GM19395 (cell line): ENCODE results near the gene PIGO.

Experiments
- ATAC-seq: cut with Tn5 transposase; IDR thresholded peaks from one replicate; pipeline ENCODE4 v1.9.1; 2021; ENCODE audit warnings: mild to moderate bottlenecking, moderate library complexity; ENCODE audit not compliant: unreplicated experiment

PIGO gene

DNA sequence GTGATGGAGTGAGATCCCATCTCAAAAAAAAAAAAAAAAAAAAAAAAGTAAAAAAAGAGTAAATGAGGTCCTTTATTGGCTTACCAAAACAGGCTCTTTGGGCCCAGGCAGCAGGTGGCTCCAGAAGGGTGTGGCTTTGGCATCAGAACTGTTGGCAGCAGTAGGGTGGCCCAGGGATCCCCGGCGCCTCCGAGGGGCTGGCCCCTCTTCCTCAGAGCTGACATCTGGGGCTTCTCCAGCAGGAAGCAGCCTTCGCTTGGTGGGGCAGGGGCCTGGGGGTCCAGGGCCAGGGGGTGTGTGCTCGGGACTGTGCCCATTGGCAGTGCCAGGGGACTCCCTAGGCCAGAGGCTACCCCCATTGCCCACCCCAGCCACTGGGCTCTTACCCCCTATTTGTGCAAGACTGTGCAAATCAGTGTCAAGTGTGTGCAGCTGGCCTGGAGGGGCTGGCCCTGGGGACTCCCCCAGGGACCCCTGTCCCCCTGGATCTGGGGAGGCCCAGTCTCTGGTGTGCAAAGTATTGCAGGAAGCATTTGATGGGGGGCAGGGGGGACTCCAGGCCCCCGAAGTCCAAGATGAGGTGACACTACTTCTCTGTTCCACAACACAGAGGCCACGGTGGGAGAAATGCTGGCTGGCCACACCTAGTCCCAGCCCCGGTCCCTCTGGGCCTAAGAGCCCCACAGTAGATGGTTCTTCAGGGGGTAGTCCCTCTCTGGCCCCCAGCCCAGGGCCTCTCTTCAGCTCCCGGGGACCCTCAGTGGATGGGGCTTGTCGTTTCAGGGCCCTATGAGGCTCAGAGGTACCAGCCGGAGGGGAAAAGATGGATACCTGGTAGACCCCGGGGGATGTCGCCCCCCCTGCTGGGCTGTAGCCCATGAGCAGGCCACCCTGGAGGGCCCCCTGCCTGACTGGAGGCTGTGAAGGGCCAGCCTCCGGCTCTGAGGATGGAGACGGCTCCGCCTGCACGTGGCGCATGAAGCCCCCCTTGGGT, 11.2 kb upstream of the PIGO start:
- ATAC-seq: no peak

DNA sequence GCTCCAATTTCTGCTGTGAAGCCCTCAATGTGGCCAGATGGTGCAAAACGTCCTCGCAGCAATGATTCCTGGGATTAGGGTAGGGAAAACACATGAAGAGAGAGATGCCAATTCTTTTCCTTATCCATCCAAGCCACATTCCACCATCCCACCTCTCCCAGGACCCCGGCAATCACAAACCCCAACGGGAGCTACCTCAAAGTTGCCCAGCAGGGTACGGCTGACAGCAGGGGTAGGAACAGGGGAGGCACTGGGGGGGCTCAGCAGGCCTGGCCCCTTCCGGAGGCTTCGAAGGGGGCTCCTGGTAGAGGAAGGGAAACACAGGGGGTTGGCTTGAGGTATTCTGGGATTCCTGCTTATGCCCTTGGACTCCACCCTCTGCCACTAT, 9.9 kb upstream of the PIGO start:
- ATAC-seq: no peak

DNA sequence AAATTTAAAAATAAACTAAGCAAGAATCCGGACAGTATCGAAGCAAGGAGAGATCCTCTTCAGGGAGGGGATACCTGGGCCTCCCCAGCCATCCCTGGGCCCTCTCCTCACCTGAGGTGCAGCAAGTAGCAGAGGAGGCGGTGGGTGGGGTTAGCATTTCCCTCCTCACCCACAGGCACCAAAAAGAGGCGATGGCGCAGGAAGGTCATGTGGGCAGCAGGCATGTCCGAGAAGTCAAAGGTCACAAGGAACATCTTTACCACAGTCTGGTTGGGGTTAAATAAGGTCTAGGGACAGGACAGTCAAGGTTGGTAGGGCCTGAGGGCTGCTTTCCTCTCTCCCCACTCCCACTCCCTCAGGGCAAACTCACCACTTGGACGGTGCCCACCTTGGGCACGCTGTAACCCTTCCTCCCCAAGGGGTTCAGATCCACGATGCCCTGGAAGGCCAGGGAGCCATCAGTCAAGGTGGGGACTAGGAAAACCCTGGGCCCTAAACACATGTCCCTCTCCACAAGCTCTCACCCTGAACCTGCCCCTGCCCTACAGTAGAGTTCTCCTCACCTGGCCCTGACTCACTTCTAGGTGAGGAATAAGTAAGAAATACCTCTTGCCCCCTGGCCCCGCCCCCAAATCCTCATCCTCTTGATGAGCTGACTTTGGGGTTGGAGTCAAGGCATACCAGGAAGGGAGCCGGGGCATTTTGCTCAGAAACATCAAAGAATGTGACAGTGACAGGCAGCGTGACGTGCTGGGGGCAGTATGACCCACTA, 9.4 kb upstream of the PIGO start:
- no peak for ATAC-seq

DNA sequence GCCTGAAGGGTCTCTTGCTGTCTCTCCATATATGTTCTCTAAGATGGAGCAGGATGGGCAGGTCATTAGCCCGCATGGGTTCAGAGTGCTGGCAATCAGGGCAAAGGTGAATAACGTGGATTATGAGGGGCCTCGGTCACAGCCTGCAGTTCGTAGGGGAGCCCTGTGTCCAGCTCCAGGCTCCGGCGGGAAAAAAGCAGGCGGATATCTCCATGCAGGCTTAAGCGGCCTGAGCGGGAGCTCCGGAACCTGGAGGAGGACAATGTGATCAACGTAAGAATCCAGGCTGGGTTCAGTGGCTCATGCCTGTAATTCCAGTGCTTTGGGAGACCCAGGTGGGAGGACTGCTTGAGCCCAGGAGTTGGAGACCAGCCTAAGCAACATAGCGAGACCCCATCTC, 8.7 kb upstream of the PIGO start:
- ATAC-seq: no peak

DNA sequence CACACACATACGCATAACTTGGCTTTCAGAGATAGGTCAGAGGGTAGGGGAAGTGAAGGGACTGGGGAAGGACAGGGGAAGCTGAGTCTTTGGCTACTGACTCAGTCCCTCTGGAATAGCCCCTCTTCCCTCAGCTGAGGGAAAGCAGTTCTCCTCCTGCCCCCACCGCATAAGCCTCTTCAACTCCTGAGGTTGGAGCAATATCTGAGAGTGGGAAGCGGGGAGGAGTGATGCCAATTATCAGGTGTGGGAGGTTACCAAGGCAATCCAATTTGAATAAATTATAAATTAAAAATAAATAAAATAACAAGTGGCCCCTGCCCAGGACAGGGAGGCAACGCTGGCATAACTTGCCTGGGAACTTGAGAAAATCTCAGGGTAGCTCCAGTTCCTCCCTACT, 8.2 kb upstream of the PIGO start:
- no peak for ATAC-seq

DNA sequence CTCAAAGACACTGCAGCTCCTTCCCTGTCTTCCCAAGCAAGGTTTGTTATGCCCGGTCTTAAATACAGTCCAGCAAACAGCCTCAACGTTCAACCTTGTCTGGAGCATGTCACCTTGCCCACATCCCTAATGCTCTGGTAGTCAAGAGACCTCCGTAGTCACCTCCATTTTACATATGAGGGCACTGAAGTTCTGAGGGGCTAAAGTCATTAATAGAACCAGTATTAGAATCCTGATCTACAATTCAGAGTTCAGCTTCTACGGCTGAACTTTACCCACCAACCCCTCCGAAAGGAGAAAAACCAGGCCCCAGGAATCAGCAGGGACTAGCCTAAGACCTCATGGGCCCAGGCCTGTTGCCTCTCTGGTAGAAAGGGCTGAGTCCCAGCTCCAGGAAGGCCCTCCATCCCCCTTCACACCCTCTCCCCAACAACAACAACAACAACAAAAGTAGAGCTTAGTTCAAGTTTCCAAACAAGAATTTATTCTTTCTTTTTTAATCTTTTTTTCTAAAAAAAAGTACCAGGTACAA, 7.3 kb upstream of the PIGO start:
- no peak for ATAC-seq

DNA sequence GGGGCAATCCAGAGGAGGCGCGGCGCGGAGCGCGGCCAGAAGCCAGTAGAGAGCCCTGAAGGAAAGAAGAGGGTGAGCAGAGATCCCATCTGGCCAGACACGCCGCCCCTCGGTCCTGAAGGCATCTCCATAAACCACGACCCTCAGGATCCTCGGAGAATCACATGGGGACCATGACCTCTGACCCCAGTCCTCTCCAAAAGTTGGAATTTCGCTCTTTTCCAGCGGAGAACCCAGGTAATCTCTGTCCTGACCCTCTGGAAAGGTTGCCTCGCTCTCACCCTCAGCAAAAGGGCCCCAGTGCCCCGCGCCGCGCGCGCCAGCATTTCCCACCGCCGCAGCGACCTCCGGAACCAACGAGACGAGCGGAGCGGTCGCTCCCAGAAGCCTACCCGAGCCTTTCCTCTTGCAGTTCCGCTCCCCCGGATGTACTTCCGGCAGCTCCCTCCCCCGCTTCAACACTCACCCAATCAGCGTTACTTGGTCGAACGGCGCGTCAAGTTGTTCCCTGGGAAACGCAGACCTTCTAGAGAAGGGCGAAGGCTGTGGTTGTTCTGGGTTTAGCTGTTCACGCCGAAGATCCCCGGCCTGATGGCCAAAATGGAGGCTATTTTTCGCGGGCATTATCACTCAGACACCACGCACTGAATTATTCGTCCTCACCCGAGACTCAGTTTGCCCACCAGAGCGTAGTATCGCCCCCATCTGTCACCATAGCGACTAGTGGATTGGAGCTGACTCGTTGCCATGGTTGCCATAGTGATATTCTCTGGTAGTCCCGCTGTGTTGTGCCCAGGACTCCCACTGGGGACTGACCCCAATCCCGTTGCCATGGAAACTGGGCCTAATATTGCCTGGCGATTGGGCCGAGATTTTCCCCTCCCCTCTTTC, 6.6 kb upstream of the PIGO start, which contains the start of gene STOML2:
Gene STOML2 (minus strand): TSS at position 363 of the 891 bp plus-strand sequence. CDS start 37 bp downstream, at position 326.
- ATAC-seq: peak; percentile 98

DNA sequence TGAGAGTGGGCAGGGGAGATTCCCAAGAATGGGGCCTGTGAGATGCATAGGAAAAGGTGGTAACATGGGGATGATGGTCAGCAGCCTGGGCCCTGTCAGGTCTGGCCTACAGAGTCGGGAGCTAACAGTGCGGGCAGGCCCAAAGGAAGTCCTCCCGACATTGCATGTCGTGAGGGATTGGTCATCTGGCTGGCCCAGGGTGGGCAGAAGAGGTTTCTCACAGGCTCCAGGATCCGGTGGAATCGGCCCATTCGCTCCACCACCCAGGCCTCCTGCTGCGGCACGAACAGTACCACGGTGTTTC, 6.0 kb upstream of the PIGO start:
- ATAC-seq: no peak

DNA sequence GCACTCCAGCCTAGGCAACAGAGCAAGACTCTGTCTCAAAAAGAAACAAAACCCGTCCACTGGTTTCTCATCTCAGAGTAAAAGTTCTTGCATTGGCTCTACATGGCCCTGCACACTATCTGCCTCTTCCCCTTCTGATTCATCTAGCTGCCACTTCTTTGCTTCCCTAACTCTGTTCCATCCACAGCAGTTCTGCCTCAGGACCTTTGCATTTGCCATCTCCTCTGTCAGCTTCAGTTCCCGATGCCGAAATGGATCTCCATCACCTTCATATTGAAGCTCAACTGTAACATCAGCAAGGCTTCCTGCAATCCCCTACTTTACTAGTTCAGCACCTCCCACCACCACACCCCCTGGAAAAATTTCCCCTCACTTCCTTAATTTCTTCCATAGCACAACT, 1.2 kb upstream of the PIGO start:
- ATAC-seq: no peak

DNA sequence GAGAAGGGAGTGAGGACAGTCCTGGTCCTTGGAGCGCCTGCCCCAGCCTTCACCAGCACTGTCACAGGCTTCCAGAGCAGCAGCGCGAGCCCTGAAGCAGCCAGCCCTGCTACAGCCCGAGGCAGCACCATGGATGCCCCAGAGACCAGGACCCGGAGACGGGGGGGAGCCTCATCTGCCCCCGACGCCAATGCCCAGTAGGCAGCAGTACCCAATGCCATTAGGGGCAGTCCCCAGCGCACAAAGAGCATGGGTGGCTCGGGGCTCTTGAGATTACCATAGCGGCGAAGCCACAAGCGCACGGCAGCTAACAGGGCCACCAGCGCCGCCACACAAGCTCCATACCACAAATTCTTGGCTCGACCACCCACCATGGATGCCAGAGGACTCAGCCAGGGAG, 4.9 kb downstream of the PIGO start:
- no peak for ATAC-seq

DNA sequence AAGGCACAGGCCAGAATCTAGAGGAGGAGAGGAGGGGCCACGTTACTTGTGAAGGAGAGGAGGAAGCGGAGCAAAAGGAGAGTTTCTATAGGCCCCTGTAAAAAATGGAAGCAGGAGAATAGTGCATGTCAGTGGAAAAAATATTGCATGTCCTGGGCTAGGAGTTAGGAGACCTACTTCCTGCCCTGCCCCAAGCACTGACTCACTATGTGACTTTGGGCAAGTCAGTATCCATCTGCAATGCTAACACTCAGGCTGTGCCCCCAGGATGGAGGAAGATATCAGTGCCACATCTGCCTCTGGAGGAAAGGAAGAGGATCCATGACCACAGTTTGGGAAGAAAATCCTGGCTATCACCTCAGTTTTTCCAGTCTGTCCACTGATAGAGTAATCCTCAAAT, 7.0 kb downstream of the PIGO start:
- ATAC-seq: no peak

DNA sequence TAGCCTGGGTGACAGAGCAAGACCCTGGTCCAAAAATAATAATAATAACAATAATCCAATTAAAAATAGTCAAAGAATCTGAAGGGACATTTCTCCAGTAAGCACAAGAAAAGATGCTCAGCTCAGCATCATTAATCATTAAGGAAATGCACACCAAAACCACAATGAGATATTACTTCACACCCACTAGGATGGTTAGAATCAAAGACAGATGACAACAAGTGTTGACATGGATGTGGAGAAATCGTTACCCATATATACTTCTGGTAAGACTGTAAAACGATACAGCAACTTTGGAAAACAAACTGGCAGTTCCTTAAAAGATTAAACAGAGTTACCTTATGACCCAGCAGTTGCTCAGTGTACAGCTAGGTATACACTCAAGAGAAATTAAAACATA, 11.3 kb downstream of the PIGO start:
- no peak for ATAC-seq

DNA sequence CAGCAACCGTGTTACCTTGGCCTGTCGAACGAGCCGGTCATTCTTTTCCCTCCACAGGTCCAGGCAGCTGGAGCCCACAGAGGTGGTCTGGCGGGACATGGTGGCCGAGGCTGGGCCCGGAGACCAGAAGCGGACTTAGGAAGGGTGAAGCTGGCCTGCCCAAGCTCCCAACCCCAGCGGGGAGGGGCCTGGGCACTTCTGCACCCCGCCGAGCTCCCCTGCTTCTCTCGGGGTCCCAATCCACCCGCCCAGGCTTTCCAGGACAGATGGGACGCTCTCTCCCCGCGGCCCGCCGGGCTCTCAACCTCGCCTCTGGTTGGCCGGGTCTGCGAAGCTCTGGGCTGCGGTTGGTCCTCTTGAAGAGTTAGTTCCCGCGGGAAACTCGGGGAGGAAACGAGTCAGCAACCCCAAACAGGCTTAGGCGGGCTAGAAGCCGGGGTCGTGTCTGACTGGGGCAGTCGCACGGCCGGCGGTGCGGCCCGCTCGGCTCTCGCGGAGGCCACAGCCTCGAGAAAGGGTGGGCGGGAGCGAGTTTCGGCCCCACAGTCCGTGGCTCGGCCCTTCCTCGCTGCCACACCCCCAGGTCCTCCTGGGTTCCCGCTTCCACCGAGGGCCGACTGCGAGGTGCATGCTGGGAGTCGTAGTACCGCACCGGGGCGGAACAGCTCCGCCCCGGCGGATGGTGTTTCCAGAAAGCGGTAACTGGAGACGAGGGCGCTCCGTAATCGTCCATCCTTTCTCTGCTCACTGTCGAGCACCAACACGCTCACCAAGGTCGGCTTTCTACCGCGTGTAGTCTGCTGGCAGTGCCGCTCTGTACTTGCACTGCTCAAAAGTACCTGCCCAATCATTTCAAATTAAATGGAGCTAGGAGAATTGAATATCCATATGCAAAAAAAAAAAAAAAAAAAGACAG, 16.7 kb downstream of the PIGO start, which contains the start of gene FANCG:
Gene FANCG (minus strand): TSS at position 517 of the 916 bp plus-strand sequence. CDS start 418 bp downstream, at position 99.
- ATAC-seq: peak; percentile 87

DNA sequence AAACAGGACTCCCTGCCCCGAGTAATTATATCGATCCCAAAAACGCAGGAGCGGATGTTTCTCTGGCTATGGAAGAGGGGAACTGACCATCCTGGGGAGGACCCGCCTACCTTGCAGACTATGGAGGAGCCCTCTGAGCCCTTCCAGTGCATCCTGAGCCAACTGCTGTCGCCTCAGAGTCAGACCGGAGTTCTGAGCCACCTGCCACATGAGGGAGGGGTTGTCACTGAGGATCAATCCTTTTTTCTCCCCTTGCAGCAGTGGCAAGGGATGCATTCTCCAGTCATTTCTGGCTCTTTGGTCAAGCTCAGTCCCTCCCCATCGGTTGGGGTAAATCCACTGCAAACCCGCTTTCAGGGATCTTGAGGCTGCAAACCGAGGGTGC, 17.4 kb downstream of the PIGO start:
- peak; percentile 3 for ATAC-seq

DNA sequence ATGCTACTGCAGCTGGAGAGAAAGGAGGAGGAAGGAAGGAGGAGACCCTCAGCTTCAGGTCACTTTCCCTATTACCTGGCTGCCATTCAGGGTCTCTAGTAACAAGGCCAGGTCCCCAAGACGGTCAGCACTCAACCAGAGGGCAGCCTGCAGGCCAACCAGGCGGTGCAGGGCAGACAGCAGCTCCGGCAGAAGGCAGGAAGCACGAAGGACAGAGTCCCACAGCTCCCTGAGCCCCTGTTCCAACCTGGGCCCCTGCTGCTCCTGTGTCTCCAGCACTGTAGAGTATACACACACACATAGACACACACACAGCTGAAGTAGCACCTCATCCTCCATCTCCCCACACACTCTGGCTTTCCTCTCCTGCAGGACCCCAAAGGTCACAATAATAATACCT, 18.3 kb downstream of the PIGO start:
- ATAC-seq: no peak

DNA sequence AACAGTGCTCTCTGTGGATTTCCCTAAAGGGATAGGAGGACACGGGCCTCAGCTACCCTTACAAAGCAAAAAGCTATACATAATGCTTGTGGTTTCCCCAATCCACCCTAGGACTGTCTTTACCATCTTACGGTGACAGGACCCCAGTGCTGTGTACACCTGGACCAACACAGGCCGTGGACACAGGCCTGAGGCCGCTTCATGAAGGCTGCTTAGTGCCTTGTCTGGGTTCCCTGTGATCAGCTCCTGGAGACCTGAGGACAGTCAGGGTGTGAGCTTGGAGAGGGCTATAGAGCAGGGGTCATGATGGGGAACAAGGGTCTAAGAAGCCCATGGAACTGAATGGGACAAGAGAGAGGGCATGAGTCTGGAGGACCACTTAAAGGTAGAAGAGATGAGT, 19.5 kb downstream of the PIGO start:
- ATAC-seq: no peak

DNA sequence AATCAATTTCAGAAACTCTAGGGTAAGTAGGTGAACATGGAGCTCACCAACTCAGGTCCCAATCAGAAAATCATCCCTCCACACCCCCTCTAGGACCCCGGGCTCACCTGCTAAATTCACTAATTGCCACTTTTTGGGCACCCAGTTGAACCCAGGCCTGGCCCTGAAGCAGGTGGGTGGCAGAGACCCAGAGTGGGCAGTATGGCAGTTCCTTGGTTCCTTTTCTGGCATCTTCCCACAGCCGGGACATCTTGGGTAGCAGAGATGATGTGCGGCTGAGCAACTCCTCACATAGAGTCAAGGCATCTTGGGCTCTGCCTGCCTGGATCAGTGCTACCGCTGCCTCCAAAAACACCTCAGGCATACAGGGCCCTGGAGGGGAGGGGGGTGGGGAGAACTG, 21.0 kb downstream of the PIGO start:
- ATAC-seq: no peak

DNA sequence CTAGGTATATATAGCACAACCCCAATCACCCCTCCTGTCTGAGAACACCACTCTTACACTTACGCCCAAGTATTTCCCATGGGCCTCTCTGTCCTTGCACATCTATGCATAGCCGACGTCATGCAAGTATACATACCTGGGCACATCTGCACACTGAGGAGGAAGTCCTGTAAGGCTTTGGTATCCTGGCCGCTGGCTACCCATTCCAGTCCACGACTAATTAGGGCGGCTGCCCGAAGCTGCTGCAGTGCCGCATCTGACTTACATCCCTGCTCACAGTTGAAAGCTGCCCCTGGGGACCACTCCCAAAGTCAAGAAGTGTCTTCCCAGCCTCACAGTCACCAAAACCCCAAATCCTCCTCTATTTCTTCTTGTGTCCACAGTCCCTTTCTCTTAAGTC, 21.6 kb downstream of the PIGO start:
- no peak for ATAC-seq

DNA sequence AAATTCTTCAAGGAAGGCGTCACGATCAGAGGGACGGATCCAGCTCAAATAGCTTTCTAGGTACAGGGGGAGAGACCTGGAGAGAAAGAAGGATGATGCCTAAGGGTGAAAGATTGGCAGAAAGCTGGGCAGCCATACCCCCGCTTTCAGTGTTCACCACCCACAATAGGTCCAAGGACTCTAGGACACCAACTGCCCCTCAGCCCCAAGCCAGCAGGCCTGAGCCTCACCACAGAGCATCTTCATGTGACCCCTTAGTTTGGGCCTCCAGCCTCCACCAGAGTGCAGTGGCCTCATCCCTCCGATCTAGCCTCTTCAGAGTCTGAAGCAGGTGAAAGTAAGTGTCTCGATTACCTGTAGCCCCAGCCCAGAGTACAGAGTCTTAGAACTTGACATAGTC, 22.2 kb downstream of the PIGO start:
- ATAC-seq: no peak

DNA sequence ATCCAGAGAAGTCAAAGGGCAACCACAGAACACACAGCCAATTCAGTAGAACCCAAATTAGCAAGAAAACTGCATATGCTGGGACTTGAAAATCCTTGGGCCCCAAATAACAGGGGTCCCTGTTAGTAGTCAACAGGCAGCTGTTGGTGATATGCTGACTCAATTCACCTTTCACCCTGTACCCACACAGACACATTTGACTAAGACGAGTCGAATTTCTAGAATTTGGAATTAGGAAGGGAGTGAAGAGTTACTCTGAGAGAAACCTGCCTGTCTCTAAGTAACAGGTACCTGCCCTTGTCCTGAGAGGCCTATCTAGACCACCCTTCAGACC, 23.1 kb downstream of the PIGO start:
- ATAC-seq: no peak
